Calu3 (cell line): ENCODE measurements around the gene ATP6V1G3. TPM values are rescaled to one million over a fixed set of nuclear protein-coding genes. Genes with fewer than 3 reads are reported as not detected.

ENCODE experiments used
- BruUV-seq: library from RNA; stranded (reverse); fragments of 400-500 nt; replicated peaks from 2 replicates; lab custom pipeline; 2021; lab: Mats Ljungman, UMichigan
- CTCF ChIA-PET: fragments of 300-600 bp; sonication (Branson Sonifier 250); formaldehyde crosslinking; loops from one replicate; lab custom pipeline; 2022; ENCODE audit warnings: antibody characterized with exemption; lab: Charles Lee
- DNase-seq: peaks from one replicate; pipeline ENCODE4 v3.0.0; 2022
- H3K27ac Mint-ChIP-seq: one replicate; pipeline ENCODE4 v1.8.0; 2022; ENCODE audit warnings: mixed read lengths; ENCODE audit not compliant: unreplicated experiment
- H3K27me3 Mint-ChIP-seq: one replicate; pipeline ENCODE4 v1.8.0; 2022; ENCODE audit warnings: mixed read lengths; ENCODE audit not compliant: unreplicated experiment
- H3K36me3 Mint-ChIP-seq: one replicate; pipeline ENCODE4 v1.8.0; 2022; ENCODE audit warnings: mild to moderate bottlenecking, moderate library complexity, mixed read lengths; ENCODE audit not compliant: insufficient read depth, unreplicated experiment
- H3K4me1 Mint-ChIP-seq: one replicate; pipeline ENCODE4 v1.8.0; 2022; ENCODE audit warnings: mild to moderate bottlenecking, low read depth, mixed read lengths; ENCODE audit not compliant: unreplicated experiment
- H3K4me3 Mint-ChIP-seq: one replicate; pipeline ENCODE4 v1.8.0; 2022; ENCODE audit warnings: mild to moderate bottlenecking, low read depth, moderate library complexity, mixed read lengths; ENCODE audit not compliant: unreplicated experiment
- H3K9me3 Mint-ChIP-seq: one replicate; pipeline ENCODE4 v1.8.0; 2022; ENCODE audit warnings: low read depth, mixed read lengths; ENCODE audit not compliant: unreplicated experiment
- CTCF ChIP-seq: fragments of 200-600 bp; IDR thresholded peaks from one replicate; pipeline ENCODE4 v1.8.0; 2022; ENCODE audit warnings: antibody characterized with exemption; ENCODE audit not compliant: unreplicated experiment
- intact Hi-C: fragments of 100-400 bp; cut with micrococcal nuclease; formaldehyde crosslinking; loops from one replicate; pipeline ENCODE4 v1.10.0; 2022; ENCODE audit not compliant: unreplicated experiment
- total RNA-seq: library from RNA; stranded (reverse); gene quantifications from 2 replicates; pipeline ENCODE4 v1.2.3, GENCODE V29; 2022

Gene ATP6V1G3
- total RNA-seq, 1 experiment from 2014 or later: not detected

- Mint-ChIP-seq H3K9me3 (no peaks in the 10 kb centered on the region), H3K4me3 (no peak overlapping the region), H3K27me3 (no peaks in the 10 kb centered on the region), H3K36me3 (no peaks in the 10 kb centered on the region), H3K27ac (no peak overlapping the region), H3K4me1 (peaks cover 12% of the 10 kb centered on the region)
- CTCF ChIA-PET: interaction anchor here (0.6 to 0.9 kb wide), 2 partner anchors 12 to 53 kb away, joined by 3 read pairs; no protein-coding TSS in a partner anchor
- intact Hi-C loops: no loop called here
- DNase-seq: no peak
- TF ChIP-seq CTCF: no peak
- no TSS peak for BruUV-seq
Observed at GRCh38 chr1:198575798-198576641, 35.5 kb upstream of the ATP6V1G3 start.

- no peaks in the 10 kb centered on the region for H3K36me3 Mint-ChIP-seq
- no peak overlapping the region for H3K4me3 Mint-ChIP-seq
- no peaks in the 10 kb centered on the region for H3K9me3 Mint-ChIP-seq
- H3K27me3 Mint-ChIP-seq: no peaks in the 10 kb centered on the region
- no peak for TF ChIP-seq CTCF
- H3K4me1 Mint-ChIP-seq: peaks cover 12% of the 10 kb centered on the region
- BruUV-seq: no TSS peak
- intact Hi-C loops: no loop called here
- CTCF ChIA-PET: no interaction called here
- H3K27ac Mint-ChIP-seq: no peak overlapping the region
- no peak for DNase-seq
Observed at GRCh38 chr1:198575292-198575691, 34.8 kb upstream of the ATP6V1G3 start.

- BruUV-seq: no TSS peak
- CTCF ChIA-PET: no interaction called here
Observed at GRCh38 chr1:198574325-198574724, 33.8 kb upstream of the ATP6V1G3 start.

GRCh38 chr1:198564716-198565115 lies 24.2 kb upstream of the ATP6V1G3 start:
- TF ChIP-seq CTCF: no peak
- intact Hi-C loops: no loop called here
- DNase-seq: no peak
- no peak overlapping the region for H3K27ac Mint-ChIP-seq
- peaks cover 4% of the 10 kb centered on the region for H3K36me3 Mint-ChIP-seq
- no peak overlapping the region for H3K4me3 Mint-ChIP-seq
- BruUV-seq: no TSS peak
- no peaks in the 10 kb centered on the region for H3K27me3 Mint-ChIP-seq
- CTCF ChIA-PET: interaction anchor here (0.6 kb wide), 1 partner anchor 1195 kb away, joined by 3 read pairs; no protein-coding TSS in a partner anchor
- H3K9me3 Mint-ChIP-seq: no peaks in the 10 kb centered on the region
- H3K4me1 Mint-ChIP-seq: peaks cover 18% of the 10 kb centered on the region

More at GRCh38 chr1:198574325-198574724, 33.8 kb upstream of the ATP6V1G3 start:
- Mint-ChIP-seq H3K9me3 (no peaks in the 10 kb centered on the region), H3K4me1 (peaks cover 12% of the 10 kb centered on the region), H3K27ac (no peak overlapping the region), H3K4me3 (no peak overlapping the region), H3K27me3 (no peaks in the 10 kb centered on the region), H3K36me3 (no peaks in the 10 kb centered on the region)
- intact Hi-C loops: no loop called here
- DNase-seq: no peak
- TF ChIP-seq CTCF: no peak
